GM12878 (cell line): ENCODE data around the gene SPINK4. TPM values are rescaled to one million over a fixed set of nuclear protein-coding genes. Genes with fewer than 3 reads are reported as not detected.

Experiments
- ATAC-seq: fragments of 200-7000 bp; cut with Tn5 transposase; 3 replicates; pipeline ENCODE4 v1.9.1; 2020; ENCODE audit warnings: mild to moderate bottlenecking, moderate library complexity
- BruUV-seq: library from RNA; stranded (reverse); fragments of 400-500 nt; replicated peaks from 2 replicates; lab custom pipeline; 2021; lab: Mats Ljungman, UMichigan
- CTCF ChIA-PET: fragments of 300-600 bp; sonication (Branson Sonifier 250); formaldehyde crosslinking; extraction: SDS; loops from one replicate; lab custom pipeline; 2021; ENCODE audit warnings: inconsistent platforms; lab: Yijun Ruan, JAX
- POLR2A ChIA-PET: fragments of 350-600 bp; formaldehyde crosslinking; extraction: SDS; loops from one replicate; lab custom pipeline; 2021; ENCODE audit warnings: inconsistent platforms; lab: Charles Lee
- RAD21 ChIA-PET: fragments of 300-600 bp; sonication (Branson Sonifier 250); formaldehyde crosslinking; loops from one replicate; lab custom pipeline; 2023; ENCODE audit warnings: antibody characterized with exemption; ENCODE audit not compliant: unreplicated experiment; lab: Charles Lee
- SMC1A ChIA-PET: fragments of 300-600 bp; sonication (Branson Sonifier 250); formaldehyde crosslinking; loops from one replicate; lab custom pipeline; 2023; ENCODE audit not compliant: unreplicated experiment, uncharacterized antibody; lab: Charles Lee
- DNase-seq: peaks from one replicate; pipeline ENCODE4 v3.0.0-alpha.2; 2011; ENCODE audit warnings: low read depth, low spot score
- FAIRE-seq: peaks from 3 replicates; lab custom pipeline; 2011; peaks lifted over from hg19 to GRCh38; lab: Jason Lieb, UNC
- H2AFZ ChIP-seq: 2 replicates; pipeline ENCODE4 v1.6.0; 2011; ENCODE audit warnings: low read depth, low read length, control low read depth; ENCODE audit not compliant: control insufficient read depth
- H3K27ac ChIP-seq: 2 replicates; pipeline ENCODE4 v1.5.1; 2011; ENCODE audit warnings: control low read depth; ENCODE audit not compliant: control insufficient read depth, insufficient read depth
- H3K27me3 ChIP-seq, 2 experiments: replicated peaks in 1 of 2; 2 replicates each; pipeline versions ENCODE4 v1.6.0 to v1.6.1; 2011; ENCODE audit warnings: low read length in 1 of 2; ENCODE audit not compliant: control insufficient read depth in 2 of 2, insufficient read depth in 2 of 2
- H3K36me3 ChIP-seq, 2 experiments: 2 replicates each; pipeline ENCODE4 v1.5.1; 2011; ENCODE audit warnings: low read length in 1 of 2; ENCODE audit not compliant: control insufficient read depth in 2 of 2, insufficient read depth in 2 of 2
- H3K4me1 ChIP-seq: 2 replicates; pipeline ENCODE4 v1.6.1; 2011; ENCODE audit warnings: mild to moderate bottlenecking, low read length, moderate library complexity, mixed read lengths; ENCODE audit not compliant: control insufficient read depth, insufficient read depth
- H3K4me2 ChIP-seq: 2 replicates; pipeline ENCODE4 v1.6.0; 2011; ENCODE audit warnings: control low read depth; ENCODE audit not compliant: control insufficient read depth, insufficient read depth
- H3K4me3 ChIP-seq: fragments of 200-600 bp; sonication (generic); 2 replicates; pipeline ENCODE4 v1.5.1; 2016
- H3K79me2 ChIP-seq: 2 replicates; pipeline ENCODE4 v1.6.0; 2011; ENCODE audit warnings: low read length; ENCODE audit not compliant: control insufficient read depth, insufficient read depth
- H3K9ac ChIP-seq: 2 replicates; pipeline ENCODE4 v1.8.0; 2011; ENCODE audit warnings: low read length, control low read depth, mixed read lengths; ENCODE audit not compliant: control insufficient read depth, insufficient read depth
- H3K9me3 ChIP-seq: replicated peaks from 3 replicates; pipeline ENCODE4 v1.5.1; 2011; ENCODE audit warnings: mild to moderate bottlenecking, low read length; ENCODE audit not compliant: control insufficient read depth, insufficient read depth
- H4K20me1 ChIP-seq: 2 replicates; pipeline ENCODE4 v1.6.0; 2011; ENCODE audit not compliant: control insufficient read depth, insufficient read depth
- ATF7 ChIP-seq: fragments of 450-650 bp; IDR thresholded peaks from 2 replicates; pipeline ENCODE4 v1.6.1; 2016; ENCODE audit warnings: low read depth, mild to moderate bottlenecking
- CUX1 ChIP-seq: IDR thresholded peaks from 2 replicates; pipeline ENCODE4 v1.6.1; 2012; ENCODE audit warnings: improper control_type of control experiment, low read depth, low read length; ENCODE audit not compliant: insufficient replicate concordance
- NR2F1 ChIP-seq: fragments of 450-650 bp; conservative IDR thresholded peaks from 2 replicates; pipeline ENCODE4 v1.6.1; 2017; ENCODE audit warnings: mild to moderate bottlenecking
- POLR2A ChIP-seq: IDR thresholded peaks from 2 replicates; pipeline ENCODE4 v1.6.1; 2011; ENCODE audit warnings: low read depth, mild to moderate bottlenecking, low read length
- SP1 ChIP-seq: IDR thresholded peaks from one replicate; pipeline ENCODE4 v1.6.1; 2011; ENCODE audit warnings: low read depth, low read length
- TCF7 ChIP-seq: IDR thresholded peaks from 2 replicates; pipeline ENCODE4 v1.6.1; 2014; ENCODE audit warnings: antibody characterized with exemption, borderline replicate concordance
- YBX1 ChIP-seq: fragments of 450-650 bp; IDR thresholded peaks from 2 replicates; pipeline ENCODE4 v1.6.1; 2016; ENCODE audit warnings: antibody characterized with exemption
- WGBS: methylation state at CpG from one replicate; pipeline ENCODE4 v1.1.6; 2016; ENCODE audit warnings: low lambda C conversion rate; ENCODE audit not compliant: insufficient replicate concordance, insufficient coverage; ENCODE audit errors: missing lambda C conversion rate; 5-methylcytosine and 5-hydroxymethylcytosine counted together
- in situ Hi-C: fragments of 300-500 bp; cut with MboI; formaldehyde crosslinking; loops from 9 replicates; pipeline ENCODE4 v1.14.3; 2018; ENCODE audit warnings: mixed read lengths
- intact Hi-C: fragments of 100-400 bp; cut with micrococcal nuclease; formaldehyde crosslinking; loops from one replicate; pipeline ENCODE4 v1.14.2; 2022; ENCODE audit not compliant: unreplicated experiment
- polyA plus RNA-seq, 11 experiments: library from polyadenylated mRNA; depleted of rRNA in 4 of 11; unstranded in 6 of 11; stranded (reverse) in 5 of 11; fragments of >200 nt; fragmentation: Nextera tagmentation in 4 of 11; fragmentation: Illumina TruSeq in 1 of 11; extraction: Ambion mirVana in 4 of 11; extraction: Trizol in 1 of 11; gene quantifications; 1 replicate in 1 of 11; 2 replicates in 10 of 11; pipeline versions ENCODE4 v1.2.1 to v1.2.3, GENCODE V29; 2011 to 2016; ENCODE audit warnings: inconsistent platforms in 2 of 11, missing spikeins in 2 of 11, low read depth in 1 of 11
- total RNA-seq, 4 experiments: library from RNA; depleted of rRNA in 3 of 4; stranded (reverse); fragments of >200 nt in 3 of 4; fragmentation: Illumina TruSeq in 1 of 4; extraction: Trizol in 1 of 4; gene quantifications; 2 replicates each; pipeline versions ENCODE4 v1.2.1 to v1.2.3, GENCODE V29; 2013 to 2021

SPINK4 gene
- total and polyA plus RNA-seq, 10 of the 15 experiments (the other 5 are each of a cell fraction or from before 2014, with no cell fraction given): not detected

DNA sequence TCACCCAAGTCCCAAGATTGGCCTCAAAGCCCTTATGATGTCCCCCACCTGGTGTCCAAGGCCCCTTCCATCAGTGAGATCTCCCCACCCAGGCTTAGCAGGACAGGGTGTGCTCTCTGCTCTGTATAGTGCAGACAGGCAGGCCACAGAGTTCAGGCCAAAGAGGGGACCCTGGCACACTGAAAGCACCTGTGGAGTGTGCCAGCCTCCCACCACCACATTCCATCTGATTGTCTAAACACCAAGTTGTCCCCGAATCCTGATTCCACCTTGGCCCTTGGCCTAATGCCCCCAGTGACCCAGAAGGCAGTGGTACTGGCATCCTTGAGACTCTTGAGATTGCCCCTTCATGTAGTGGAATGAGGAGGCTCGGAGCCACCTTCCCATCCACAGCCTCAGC lies 5.4 kb downstream of the SPINK4 start:
- intact Hi-C loops: no loop called here
- no peaks in the 10 kb centered on the region for H3K9me3 ChIP-seq
- no peak overlapping the region for H3K4me3 ChIP-seq
- FAIRE-seq (no peak), ATAC-seq (no peak), DNase-seq (no peak)
- ChIA-PET RAD21 (interaction anchor here (2.1 kb wide), 1 partner anchor 19 kb away, joined by 4 read pairs; no protein-coding TSS in a partner anchor), CTCF (interaction anchor here (0.7 kb wide), 1 partner anchor 9 kb away, joined by 3 read pairs; no protein-coding TSS in a partner anchor), POLR2A (no interaction called here), SMC1A (no interaction called here)
- H3K4me1 ChIP-seq: peaks cover 13% of the 10 kb centered on the region
- no peaks in the 10 kb centered on the region for H3K36me3 ChIP-seq
- BruUV-seq: no TSS peak
- no peak overlapping the region for H3K27ac ChIP-seq
- TF ChIP-seq TCF7 (no peak), ATF7 (no peak), CUX1 (no peak), NR2F1 (no peak), POLR2A (no peak), SP1 (no peak), YBX1 (no peak)
- WGBS: 97% methylated on average over 2 of the region's 2 CpGs
- H2AFZ ChIP-seq: no peak overlapping the region
- in situ Hi-C loops: loop anchor here (5.0 kb wide), 1 partner anchor 52 kb away; no protein-coding TSS in a partner anchor
- no peaks in the 10 kb centered on the region for H4K20me1 ChIP-seq
- no peak overlapping the region for H3K9ac ChIP-seq
- H3K4me2 ChIP-seq: no peak overlapping the region
- no peaks in the 10 kb centered on the region for H3K27me3 ChIP-seq
- no peaks in the 10 kb centered on the region for H3K79me2 ChIP-seq
